HepG2 (cell line): Measurements from ENCODE around the gene SPTAN1. TPM values are rescaled to one million over a fixed set of nuclear protein-coding genes. Genes with fewer than 3 reads are reported as not detected.

ENCODE experiments used
- ATAC-seq: fragments of 200-7000 bp; cut with Tn5 transposase; 3 replicates; pipeline ENCODE4 v1.9.1; 2020; ENCODE audit warnings: mild to moderate bottlenecking, moderate library complexity
- BruUV-seq: library from RNA; stranded (reverse); fragments of 400-500 nt; replicated peaks from 2 replicates; lab custom pipeline; 2021; lab: Mats Ljungman, UMichigan
- CTCF ChIA-PET: fragments of 300-600 bp; formaldehyde crosslinking; extraction: SDS; loops from one replicate; lab custom pipeline; 2021; ENCODE audit warnings: low total read pairs, inconsistent platforms, low intra/inter-chr PET ratio; lab: Yijun Ruan, JAX
- POLR2A ChIA-PET: fragments of 350-600 bp; sonication (Branson Sonifier 250); formaldehyde crosslinking; loops from one replicate; lab custom pipeline; 2020; ENCODE audit warnings: antibody characterized with exemption, inconsistent platforms; lab: Yijun Ruan, JAX
- DNase-seq: peaks from one replicate; pipeline ENCODE4 v3.0.0-alpha.2; 2015; ENCODE audit warnings: low spot score
- FAIRE-seq: peaks from 3 replicates; lab custom pipeline; 2011; peaks lifted over from hg19 to GRCh38; lab: Jason Lieb, UNC
- H2AFZ ChIP-seq: one replicate; pipeline ENCODE4 v1.6.1; 2011; ENCODE audit warnings: low read length, inconsistent platforms
- H3K27ac ChIP-seq: fragments of 300-600 bp; 3 replicates; pipeline ENCODE4 v1.8.0; 2011; ENCODE audit warnings: mixed run types, mild to moderate bottlenecking, mixed read lengths, low read length, inconsistent platforms; ENCODE audit not compliant: insufficient read depth; ENCODE audit errors: extremely low read length
- H3K27me3 ChIP-seq, 2 experiments: fragments of 200-600 bp in 1 of 2; 2 replicates in 1 of 2; 3 replicates in 1 of 2; pipeline versions ENCODE4 v1.6.0 to v1.8.0; 2011; ENCODE audit warnings: low read length in 2 of 2, mild to moderate bottlenecking in 2 of 2, moderate library complexity in 2 of 2, inconsistent platforms in 1 of 2; ENCODE audit not compliant: insufficient read depth in 2 of 2, control insufficient read depth in 1 of 2
- H3K36me3 ChIP-seq, 2 experiments: fragments of 200-600 bp in 1 of 2; replicated peaks in 1 of 2; 2 replicates in 1 of 2; 3 replicates in 1 of 2; pipeline versions ENCODE4 v1.5.1 to v1.8.0; 2011; ENCODE audit warnings: low read length in 2 of 2, inconsistent platforms in 1 of 2; ENCODE audit not compliant: insufficient read depth in 2 of 2, control insufficient read depth in 1 of 2
- H3K4me1 ChIP-seq: 2 replicates; pipeline ENCODE4 v1.5.1; 2012; ENCODE audit warnings: low read length, inconsistent platforms; ENCODE audit not compliant: insufficient read depth
- H3K4me2 ChIP-seq: 2 replicates; pipeline ENCODE4 v1.6.0; 2011; ENCODE audit warnings: low read depth, low read length, inconsistent platforms
- H3K4me3 ChIP-seq, 3 experiments: fragments of 200-600 bp in 1 of 3; sonication (generic), shearing (Covaris generic) in 1 of 3; replicated peaks in 1 of 3; 2 replicates each; pipeline ENCODE4 v1.5.1; 2011 to 2016; ENCODE audit warnings: low read length in 3 of 3, inconsistent platforms in 2 of 3, low read depth in 2 of 3, mild to moderate bottlenecking in 2 of 3, control low read depth in 1 of 3, mixed read lengths in 1 of 3; ENCODE audit not compliant: insufficient read depth in 1 of 3
- H3K79me2 ChIP-seq: one replicate; pipeline ENCODE4 v1.6.1; 2011; ENCODE audit warnings: low read length, inconsistent platforms; ENCODE audit not compliant: insufficient read depth
- H3K9ac ChIP-seq: 2 replicates; pipeline ENCODE4 v1.6.0; 2011; ENCODE audit warnings: mild to moderate bottlenecking, low read depth, low read length, inconsistent platforms; ENCODE audit not compliant: insufficient read depth
- H3K9me3 ChIP-seq: 2 replicates; pipeline ENCODE4 v1.5.1; 2012; ENCODE audit warnings: mild to moderate bottlenecking, low read length
- H4K20me1 ChIP-seq: 2 replicates; pipeline ENCODE4 v1.6.0; 2011; ENCODE audit warnings: inconsistent platforms, mild to moderate bottlenecking, low read length, moderate library complexity; ENCODE audit not compliant: insufficient read depth
- FOXJ3 ChIP-seq: sonication (generic); formaldehyde crosslinking; IDR thresholded peaks from 2 replicates; pipeline ENCODE4 v1.4.0; 2020; ENCODE audit warnings: missing genetic modification reagents, mild to moderate bottlenecking, borderline replicate concordance
- SP140L ChIP-seq: sonication (generic); formaldehyde crosslinking; IDR thresholded peaks from 2 replicates; pipeline ENCODE4 v1.4.0; 2020; ENCODE audit warnings: missing genetic modification reagents, borderline replicate concordance
- SSRP1 ChIP-seq: IDR thresholded peaks from 2 replicates; pipeline ENCODE4 v1.6.1; 2016; ENCODE audit warnings: control low read depth
- TRIM24 ChIP-seq: sonication (generic); formaldehyde crosslinking; IDR thresholded peaks from 2 replicates; pipeline ENCODE4 v1.8.0; 2022; ENCODE audit warnings: mild to moderate bottlenecking, missing genetic modification reagents
- XBP1 ChIP-seq: sonication (generic); formaldehyde crosslinking; IDR thresholded peaks from 2 replicates; pipeline ENCODE4 v1.5.0; 2020; ENCODE audit warnings: missing genetic modification reagents
- ZNF83 ChIP-seq: sonication (generic); formaldehyde crosslinking; IDR thresholded peaks from 2 replicates; pipeline ENCODE4 v1.4.0; 2020; ENCODE audit warnings: missing genetic modification reagents, mild to moderate bottlenecking, borderline replicate concordance
- WGBS: methylation state at CpG from one replicate; pipeline ENCODE4 v1.1.6; 2017; ENCODE audit warnings: low lambda C conversion rate; 5-methylcytosine and 5-hydroxymethylcytosine counted together
- in situ Hi-C: cut with HindIII; loops from 2 replicates; pipeline ENCODE4 v1.10.0; 2017; ENCODE audit warnings: low pct_unique_long_range_greater_than_20kb; ENCODE audit not compliant: extremely low pct_ligation_motif_present
- intact Hi-C: fragments of 100-400 bp; cut with micrococcal nuclease; formaldehyde crosslinking; loops from one replicate; pipeline ENCODE4 v1.10.0; 2022; ENCODE audit not compliant: unreplicated experiment
- polyA plus RNA-seq, 8 experiments: library from polyadenylated mRNA; depleted of rRNA in 3 of 8; stranded (reverse) in 7 of 8; unstranded in 1 of 8; fragments of >200 nt; fragmentation: Illumina TruSeq in 4 of 8; extraction: Trizol in 4 of 8; gene quantifications; 2 replicates each; pipeline versions ENCODE4 v1.2.1 to v1.2.3, GENCODE V29; 2011 to 2016; ENCODE audit warnings: low read depth in 4 of 8, missing spikeins in 1 of 8, mixed read lengths in 1 of 8; ENCODE audit not compliant: insufficient read depth in 1 of 8
- total RNA-seq, 5 experiments: library from RNA; depleted of rRNA; stranded (reverse); fragments of >200 nt; fragmentation: Illumina TruSeq; extraction: Trizol; gene quantifications; 2 replicates each; pipeline ENCODE4 v1.2.3, GENCODE V29; 2016; ENCODE audit warnings: low read depth in 1 of 5
- TF ChIP-seq, protein P1 (sequence below): sonication (generic); formaldehyde crosslinking; IDR thresholded peaks from 2 replicates; pipeline ENCODE4 v1.4.0; 2020; ENCODE audit warnings: missing genetic modification reagents, borderline replicate concordance

SPTAN1 gene
- total and polyA plus RNA-seq, 2 of the 13 experiments (the other 11 are each of a cell fraction or from before 2014, with no cell fraction given) = 106 to 111 TPM

GRCh38 chr9:128575916-128576315, 23.5 kb downstream of the SPTAN1 start:
- TF ChIP-seq SSRP1 (no peak), FOXJ3 (no peak), SP140L (CRISPR knock-in tag) (no peak), ZNF83 (CRISPR knock-in tag) (no peak), TRIM24 (CRISPR knock-in tag) (no peak), XBP1 (CRISPR knock-in tag) (no peak)
- TF ChIP-seq, protein P1, sequence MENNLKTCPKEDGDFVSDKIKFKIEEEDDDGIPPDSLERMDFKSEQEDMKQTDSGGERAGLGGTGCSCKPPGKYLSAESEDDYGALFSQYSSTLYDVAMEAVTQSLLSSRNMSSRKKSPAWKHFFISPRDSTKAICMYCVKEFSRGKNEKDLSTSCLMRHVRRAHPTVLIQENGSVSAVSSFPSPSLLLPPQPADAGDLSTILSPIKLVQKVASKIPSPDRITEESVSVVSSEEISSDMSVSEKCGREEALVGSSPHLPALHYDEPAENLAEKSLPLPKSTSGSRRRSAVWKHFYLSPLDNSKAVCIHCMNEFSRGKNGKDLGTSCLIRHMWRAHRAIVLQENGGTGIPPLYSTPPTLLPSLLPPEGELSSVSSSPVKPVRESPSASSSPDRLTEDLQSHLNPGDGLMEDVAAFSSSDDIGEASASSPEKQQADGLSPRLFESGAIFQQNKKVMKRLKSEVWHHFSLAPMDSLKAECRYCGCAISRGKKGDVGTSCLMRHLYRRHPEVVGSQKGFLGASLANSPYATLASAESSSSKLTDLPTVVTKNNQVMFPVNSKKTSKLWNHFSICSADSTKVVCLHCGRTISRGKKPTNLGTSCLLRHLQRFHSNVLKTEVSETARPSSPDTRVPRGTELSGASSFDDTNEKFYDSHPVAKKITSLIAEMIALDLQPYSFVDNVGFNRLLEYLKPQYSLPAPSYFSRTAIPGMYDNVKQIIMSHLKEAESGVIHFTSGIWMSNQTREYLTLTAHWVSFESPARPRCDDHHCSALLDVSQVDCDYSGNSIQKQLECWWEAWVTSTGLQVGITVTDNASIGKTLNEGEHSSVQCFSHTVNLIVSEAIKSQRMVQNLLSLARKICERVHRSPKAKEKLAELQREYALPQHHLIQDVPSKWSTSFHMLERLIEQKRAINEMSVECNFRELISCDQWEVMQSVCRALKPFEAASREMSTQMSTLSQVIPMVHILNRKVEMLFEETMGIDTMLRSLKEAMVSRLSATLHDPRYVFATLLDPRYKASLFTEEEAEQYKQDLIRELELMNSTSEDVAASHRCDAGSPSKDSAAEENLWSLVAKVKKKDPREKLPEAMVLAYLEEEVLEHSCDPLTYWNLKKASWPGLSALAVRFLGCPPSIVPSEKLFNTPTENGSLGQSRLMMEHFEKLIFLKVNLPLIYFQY (CRISPR knock-in tag) = no peak
- Histone ChIP-seq H3K4me1 (no peaks in the 10 kb centered on the region), H2AFZ (no peak overlapping the region), H3K4me2 (no peak overlapping the region), H3K27ac (no peak overlapping the region), H3K4me3 (no peak overlapping the region), H3K79me2 (no peaks in the 10 kb centered on the region), H3K9me3 (no peaks in the 10 kb centered on the region), H3K27me3 (no peaks in the 10 kb centered on the region), H3K9ac (no peak overlapping the region), H3K36me3 (peaks cover 29 to 66% of the 10 kb centered on the region in 2 experiments), H4K20me1 (no peaks in the 10 kb centered on the region)
- intact Hi-C loops = no loop called here
- ATAC-seq = no peak
- BruUV-seq = no TSS peak
- no peak for FAIRE-seq
- WGBS = 100% methylated on average over 2 of the region's 2 CpGs
- in situ Hi-C loops = no loop called here
- ChIA-PET POLR2A (no interaction called here), CTCF (no interaction called here)
- DNase-seq = no peak
